Measurements from ENCODE around the gene OR5K3.

OR5K3 gene, protein sequence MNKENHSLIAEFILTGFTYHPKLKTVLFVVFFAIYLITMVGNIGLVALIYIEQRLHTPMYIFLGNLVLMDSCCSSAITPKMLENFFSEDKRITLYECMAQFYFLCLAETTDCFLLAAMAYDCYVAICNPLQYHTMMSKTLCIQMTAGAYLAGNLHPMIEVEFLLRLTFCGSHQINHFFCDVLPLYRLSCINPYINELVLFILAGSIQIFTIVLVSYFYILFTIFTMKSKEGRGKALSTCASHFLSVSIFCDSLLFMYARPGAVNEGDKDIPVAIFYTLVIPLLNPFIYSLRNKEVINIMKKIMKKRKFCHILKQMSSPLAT

DNA sequence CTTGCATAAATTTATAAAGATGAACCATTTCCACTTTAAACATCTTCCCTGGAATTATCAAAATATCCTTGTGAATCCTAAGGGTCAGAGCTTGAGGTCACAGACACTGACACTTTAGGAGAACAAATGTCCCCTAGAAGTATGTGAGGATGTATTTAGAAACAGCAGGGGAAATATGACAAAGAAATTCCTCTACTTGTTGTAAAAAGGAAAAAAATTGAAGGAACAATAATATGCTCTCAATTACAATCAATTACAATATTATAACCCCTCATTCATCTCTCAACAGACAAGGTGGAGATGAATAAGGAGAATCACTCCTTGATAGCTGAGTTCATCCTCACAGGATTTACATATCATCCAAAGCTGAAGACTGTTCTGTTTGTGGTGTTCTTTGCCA, at the start of gene OR5K3:
Gene OR5K3, plus strand, starts transcription at position 301 of the 400 bp plus-strand sequence. Its CDS starts 0 bp downstream, at position 301.
- DNase-seq, result no peak
- no peaks in the 10 kb centered on the region for H3K27me3 ChIP-seq (replicated peaks; ENCODE audit: insufficient read depth, low read length)
- TF ChIP-seq, protein P1, sequence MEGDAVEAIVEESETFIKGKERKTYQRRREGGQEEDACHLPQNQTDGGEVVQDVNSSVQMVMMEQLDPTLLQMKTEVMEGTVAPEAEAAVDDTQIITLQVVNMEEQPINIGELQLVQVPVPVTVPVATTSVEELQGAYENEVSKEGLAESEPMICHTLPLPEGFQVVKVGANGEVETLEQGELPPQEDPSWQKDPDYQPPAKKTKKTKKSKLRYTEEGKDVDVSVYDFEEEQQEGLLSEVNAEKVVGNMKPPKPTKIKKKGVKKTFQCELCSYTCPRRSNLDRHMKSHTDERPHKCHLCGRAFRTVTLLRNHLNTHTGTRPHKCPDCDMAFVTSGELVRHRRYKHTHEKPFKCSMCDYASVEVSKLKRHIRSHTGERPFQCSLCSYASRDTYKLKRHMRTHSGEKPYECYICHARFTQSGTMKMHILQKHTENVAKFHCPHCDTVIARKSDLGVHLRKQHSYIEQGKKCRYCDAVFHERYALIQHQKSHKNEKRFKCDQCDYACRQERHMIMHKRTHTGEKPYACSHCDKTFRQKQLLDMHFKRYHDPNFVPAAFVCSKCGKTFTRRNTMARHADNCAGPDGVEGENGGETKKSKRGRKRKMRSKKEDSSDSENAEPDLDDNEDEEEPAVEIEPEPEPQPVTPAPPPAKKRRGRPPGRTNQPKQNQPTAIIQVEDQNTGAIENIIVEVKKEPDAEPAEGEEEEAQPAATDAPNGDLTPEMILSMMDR (IDR thresholded peaks at IDR 0.05; ENCODE audit: low read length), result no peak
- TF ChIP-seq EZH2phosphoT487 (IDR thresholded peaks at IDR 0.05; ENCODE audit: low read length) (no peak), EZH2 (optimal IDR thresholded peaks at IDR 0.05; ENCODE audit: low read depth, low read length) (no peak)
- no peaks in the 10 kb centered on the region for H3K9me2 ChIP-seq (replicated peaks; ENCODE audit: insufficient read depth, low read length)
- H3K4me1 ChIP-seq (ENCODE audit: low read length), result no peaks in the 10 kb centered on the region
- no peak within 1 kb of the TSS for H3K4me3 ChIP-seq (ENCODE audit: low read length)
- H2AFZ ChIP-seq (ENCODE audit: low read length), result no peak within 1 kb of the TSS
- no peak within 1 kb of the TSS for H3K27ac ChIP-seq (ENCODE audit: low read length)
- no peaks in the 10 kb centered on the region for H3K36me3 ChIP-seq (replicated peaks; ENCODE audit: insufficient read depth, low read length)
- no peaks in the 10 kb centered on the region for H3K79me2 ChIP-seq (ENCODE audit: low read length)
- H3K9ac ChIP-seq (ENCODE audit: low read length), result no peak within 1 kb of the TSS
- H3F3A ChIP-seq (ENCODE audit: insufficient read depth, low read length), result no peaks in the 10 kb centered on the region
- H4K20me1 ChIP-seq (ENCODE audit: insufficient read depth, low read length), result no peaks in the 10 kb centered on the region
- no peak within 1 kb of the TSS for H3K4me2 ChIP-seq (ENCODE audit: low read depth, low read length)
- no peaks in the 10 kb centered on the region for H3K9me3 ChIP-seq (replicated peaks; ENCODE audit: insufficient read depth, low read length)

DNA sequence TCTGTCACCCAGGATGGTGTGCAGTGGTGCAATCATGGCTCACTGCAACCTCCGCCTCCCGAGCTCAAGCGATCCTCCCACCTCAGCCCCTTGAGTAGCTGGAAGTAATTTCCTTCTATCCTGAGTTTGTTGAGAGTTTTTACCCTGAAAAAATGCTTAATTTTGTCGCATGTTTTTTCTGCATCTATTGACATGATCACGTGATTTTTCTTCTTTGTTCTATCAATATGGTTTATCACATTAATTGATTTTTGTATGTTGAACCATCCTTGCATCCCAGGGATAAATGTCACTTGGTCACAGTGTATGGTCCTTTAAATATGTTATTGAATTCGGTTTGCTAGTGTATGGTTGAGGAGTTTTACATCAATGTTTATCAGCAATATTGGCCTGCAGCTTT, 48.7 kb upstream of the OR5K3 start:
- Histone ChIP-seq H3F3A (ENCODE audit: insufficient read depth, low read length) (no peaks in the 10 kb centered on the region), H3K36me3 (replicated peaks; ENCODE audit: insufficient read depth, low read length) (no peaks in the 10 kb centered on the region), H3K27ac (ENCODE audit: low read length) (no peak overlapping the region), H4K20me1 (ENCODE audit: insufficient read depth, low read length) (no peaks in the 10 kb centered on the region), H3K4me2 (ENCODE audit: low read depth, low read length) (no peak overlapping the region), H3K9me2 (replicated peaks; ENCODE audit: insufficient read depth, low read length) (no peaks in the 10 kb centered on the region), H3K9me3 (replicated peaks; ENCODE audit: insufficient read depth, low read length) (no peaks in the 10 kb centered on the region), H3K27me3 (replicated peaks; ENCODE audit: insufficient read depth, low read length) (no peaks in the 10 kb centered on the region), H3K4me1 (ENCODE audit: low read length) (no peaks in the 10 kb centered on the region), H3K9ac (ENCODE audit: low read length) (no peak overlapping the region), H2AFZ (ENCODE audit: low read length) (no peak overlapping the region), H3K4me3 (ENCODE audit: low read length) (no peak overlapping the region), H3K79me2 (ENCODE audit: low read length) (no peaks in the 10 kb centered on the region)
- DNase-seq, result no peak
- no peak for TF ChIP-seq EZH2 (optimal IDR thresholded peaks at IDR 0.05; ENCODE audit: low read depth, low read length)
- TF ChIP-seq, protein P1 (IDR thresholded peaks at IDR 0.05; ENCODE audit: low read length), result no peak

DNA sequence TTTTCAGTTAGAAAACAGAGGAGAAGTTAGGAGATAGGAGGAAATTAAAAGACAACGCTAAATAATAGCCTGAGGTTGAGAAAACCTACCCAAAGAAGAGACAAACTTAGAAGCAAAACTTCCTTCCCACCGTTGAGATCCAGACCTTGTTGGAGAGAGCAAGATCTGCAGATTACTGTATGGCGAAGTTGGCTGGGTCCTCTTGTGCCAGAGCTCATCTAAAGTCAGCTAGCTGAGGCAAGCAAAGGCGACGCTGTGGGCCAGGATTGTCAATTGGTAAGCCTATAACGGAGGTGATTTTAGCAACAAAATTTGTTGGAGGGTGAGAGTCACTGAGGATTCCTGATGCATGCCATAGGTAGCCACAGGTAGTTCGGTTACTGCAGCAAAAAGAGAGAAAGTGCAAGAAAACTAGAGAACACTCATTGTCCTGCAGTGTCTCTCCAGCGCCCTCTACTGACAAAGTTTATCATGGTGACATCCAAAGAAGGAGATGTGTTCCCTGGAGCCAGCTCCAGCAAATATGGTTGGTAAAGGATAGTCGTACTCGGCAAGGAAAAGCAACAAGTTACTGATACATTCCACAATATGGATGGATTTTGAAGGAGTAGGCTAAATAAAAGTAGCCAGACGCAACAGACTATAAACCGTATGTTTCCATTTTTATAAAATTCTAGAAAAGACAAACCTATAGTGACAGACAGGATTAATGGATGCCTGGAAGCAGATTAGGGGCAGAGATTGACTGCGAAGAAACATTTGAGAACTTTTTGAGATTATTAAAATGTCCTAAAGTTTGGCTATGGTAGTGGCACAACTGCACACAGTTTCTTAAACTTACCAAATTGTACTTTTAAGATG, 46.6 kb upstream of the OR5K3 start:
- TF ChIP-seq EZH2phosphoT487 (IDR thresholded peaks at IDR 0.05; ENCODE audit: low read length), result no peak
- TF ChIP-seq EZH2 (optimal IDR thresholded peaks at IDR 0.05; ENCODE audit: low read depth, low read length), result no peak
- TF ChIP-seq, protein P1 (IDR thresholded peaks at IDR 0.05; ENCODE audit: low read length), result peak; percentile 93
- no peak overlapping the region for H3K9ac ChIP-seq (ENCODE audit: low read length)
- H3K27ac ChIP-seq (ENCODE audit: low read length), result no peak overlapping the region
- peak overlapping the region; percentile 33; the same call in 1 of the 2 replicates for H2AFZ ChIP-seq (ENCODE audit: low read length)
- H3K4me3 ChIP-seq (ENCODE audit: low read length), result no peak overlapping the region
- no peaks in the 10 kb centered on the region for H4K20me1 ChIP-seq (ENCODE audit: insufficient read depth, low read length)
- no peaks in the 10 kb centered on the region for H3F3A ChIP-seq (ENCODE audit: insufficient read depth, low read length)
- H3K27me3 ChIP-seq (replicated peaks; ENCODE audit: insufficient read depth, low read length), result no peaks in the 10 kb centered on the region
- peak; percentile 81 for DNase-seq
- H3K9me2 ChIP-seq (replicated peaks; ENCODE audit: insufficient read depth, low read length), result no peaks in the 10 kb centered on the region
- H3K9me3 ChIP-seq (replicated peaks; ENCODE audit: insufficient read depth, low read length), result no peaks in the 10 kb centered on the region
- H3K4me2 ChIP-seq (ENCODE audit: low read depth, low read length), result 0 out of 2 replicates have a peak overlapping the region, but pooled peaks have one; percentile 36
- no peaks in the 10 kb centered on the region for H3K36me3 ChIP-seq (replicated peaks; ENCODE audit: insufficient read depth, low read length)
- no peaks in the 10 kb centered on the region for H3K79me2 ChIP-seq (ENCODE audit: low read length)
- no peaks in the 10 kb centered on the region for H3K4me1 ChIP-seq (ENCODE audit: low read length)
